SK-N-SH treated with all-trans-retinoic acid at 6 μM for 48 hours (cell line): ENCODE measurements around the gene CCDC137.

ENCODE experiments used
- BACH2 ChIP-seq: fragments of 250-450 bp; sonication (Bioruptor Pico); IDR thresholded peaks from 2 replicates; pipeline ENCODE4 v1.9.0; 2021; ENCODE audit warnings: mild to moderate bottlenecking, borderline replicate concordance
- ISL1 ChIP-seq: fragments of 250-450 bp; sonication (Bioruptor Pico); IDR thresholded peaks from 2 replicates; pipeline ENCODE4 v2.1.2; 2022; ENCODE audit warnings: mild to moderate bottlenecking, moderate library complexity
- RARB ChIP-seq: fragments of 250-450 bp; sonication (Bioruptor Pico); IDR thresholded peaks from 2 replicates; pipeline ENCODE4 v1.8.0; 2021; ENCODE audit warnings: mild to moderate bottlenecking, moderate library complexity
- ZFP3 ChIP-seq: fragments of 250-450 bp; sonication (Bioruptor Pico); IDR thresholded peaks from 2 replicates; pipeline ENCODE4 v1.5.0; 2020; ENCODE audit warnings: mild to moderate bottlenecking, moderate library complexity
- ZFP30 ChIP-seq: fragments of 450-650 bp; formaldehyde crosslinking; IDR thresholded peaks from 2 replicates; pipeline ENCODE4 v1.5.0; 2022; ENCODE audit warnings: mild to moderate bottlenecking, moderate library complexity
- TF ChIP-seq, protein P1 (sequence below): fragments of 250-450 bp; sonication (Bioruptor Pico); IDR thresholded peaks from 2 replicates; pipeline ENCODE4 v1.5.1; 2020; ENCODE audit warnings: low read depth, mild to moderate bottlenecking, moderate library complexity
- TF ChIP-seq, protein P2 (sequence below): fragments of 250-450 bp; sonication (Bioruptor Pico); IDR thresholded peaks from 2 replicates; pipeline ENCODE4 v1.8.0; 2020; ENCODE audit warnings: mild to moderate bottlenecking, moderate library complexity, borderline replicate concordance
- TF ChIP-seq, protein P3 (sequence below): fragments of 250-450 bp; sonication (Bioruptor Pico); IDR thresholded peaks from 2 replicates; pipeline ENCODE4 v1.5.1; 2021; ENCODE audit warnings: mild to moderate bottlenecking, moderate library complexity

DNA sequence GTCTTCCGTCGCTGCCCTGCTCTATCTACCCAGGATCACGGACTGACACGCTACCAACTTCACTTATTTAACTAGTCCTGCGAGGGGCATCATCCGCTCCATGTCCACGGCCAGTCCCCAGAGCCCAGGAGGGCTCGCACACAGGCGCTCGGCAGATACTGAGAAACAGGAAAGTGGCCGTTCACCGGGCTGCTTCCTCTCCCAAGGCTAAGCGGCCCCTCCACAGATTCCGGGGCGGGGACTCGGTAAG is 520 bp upstream of the CCDC137 start:
- no peak for TF ChIP-seq ISL1
- TF ChIP-seq, protein P1, sequence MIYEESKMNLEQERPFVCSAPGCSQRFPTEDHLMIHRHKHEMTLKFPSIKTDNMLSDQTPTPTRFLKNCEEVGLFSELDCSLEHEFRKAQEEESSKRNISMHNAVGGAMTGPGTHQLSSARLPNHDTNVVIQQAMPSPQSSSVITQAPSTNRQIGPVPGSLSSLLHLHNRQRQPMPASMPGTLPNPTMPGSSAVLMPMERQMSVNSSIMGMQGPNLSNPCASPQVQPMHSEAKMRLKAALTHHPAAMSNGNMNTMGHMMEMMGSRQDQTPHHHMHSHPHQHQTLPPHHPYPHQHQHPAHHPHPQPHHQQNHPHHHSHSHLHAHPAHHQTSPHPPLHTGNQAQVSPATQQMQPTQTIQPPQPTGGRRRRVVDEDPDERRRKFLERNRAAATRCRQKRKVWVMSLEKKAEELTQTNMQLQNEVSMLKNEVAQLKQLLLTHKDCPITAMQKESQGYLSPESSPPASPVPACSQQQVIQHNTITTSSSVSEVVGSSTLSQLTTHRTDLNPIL (CRISPR knock-in tag), result no peak
- TF ChIP-seq, protein P2, sequence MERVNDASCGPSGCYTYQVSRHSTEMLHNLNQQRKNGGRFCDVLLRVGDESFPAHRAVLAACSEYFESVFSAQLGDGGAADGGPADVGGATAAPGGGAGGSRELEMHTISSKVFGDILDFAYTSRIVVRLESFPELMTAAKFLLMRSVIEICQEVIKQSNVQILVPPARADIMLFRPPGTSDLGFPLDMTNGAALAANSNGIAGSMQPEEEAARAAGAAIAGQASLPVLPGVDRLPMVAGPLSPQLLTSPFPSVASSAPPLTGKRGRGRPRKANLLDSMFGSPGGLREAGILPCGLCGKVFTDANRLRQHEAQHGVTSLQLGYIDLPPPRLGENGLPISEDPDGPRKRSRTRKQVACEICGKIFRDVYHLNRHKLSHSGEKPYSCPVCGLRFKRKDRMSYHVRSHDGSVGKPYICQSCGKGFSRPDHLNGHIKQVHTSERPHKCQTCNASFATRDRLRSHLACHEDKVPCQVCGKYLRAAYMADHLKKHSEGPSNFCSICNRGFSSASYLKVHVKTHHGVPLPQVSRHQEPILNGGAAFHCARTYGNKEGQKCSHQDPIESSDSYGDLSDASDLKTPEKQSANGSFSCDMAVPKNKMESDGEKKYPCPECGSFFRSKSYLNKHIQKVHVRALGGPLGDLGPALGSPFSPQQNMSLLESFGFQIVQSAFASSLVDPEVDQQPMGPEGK, result no peak
- no peak for TF ChIP-seq BACH2 (CRISPR knock-in tag)
- TF ChIP-seq ZFP30 (CRISPR knock-in tag), result no peak
- TF ChIP-seq ZFP3 (CRISPR knock-in tag), result no peak
- no peak for TF ChIP-seq RARB
- TF ChIP-seq, protein P3, sequence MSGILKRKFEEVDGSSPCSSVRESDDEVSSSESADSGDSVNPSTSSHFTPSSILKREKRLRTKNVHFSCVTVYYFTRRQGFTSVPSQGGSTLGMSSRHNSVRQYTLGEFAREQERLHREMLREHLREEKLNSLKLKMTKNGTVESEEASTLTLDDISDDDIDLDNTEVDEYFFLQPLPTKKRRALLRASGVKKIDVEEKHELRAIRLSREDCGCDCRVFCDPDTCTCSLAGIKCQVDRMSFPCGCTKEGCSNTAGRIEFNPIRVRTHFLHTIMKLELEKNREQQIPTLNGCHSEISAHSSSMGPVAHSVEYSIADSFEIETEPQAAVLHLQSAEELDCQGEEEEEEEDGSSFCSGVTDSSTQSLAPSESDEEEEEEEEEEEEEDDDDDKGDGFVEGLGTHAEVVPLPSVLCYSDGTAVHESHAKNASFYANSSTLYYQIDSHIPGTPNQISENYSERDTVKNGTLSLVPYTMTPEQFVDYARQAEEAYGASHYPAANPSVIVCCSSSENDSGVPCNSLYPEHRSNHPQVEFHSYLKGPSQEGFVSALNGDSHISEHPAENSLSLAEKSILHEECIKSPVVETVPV (CRISPR knock-in tag), result no peak
